D721Med (cell line): Measurements from ENCODE around the gene ARV1.
A peak's percentile ranks its signal among the peaks of the same experiment; 100 is the strongest.
"Not testable (repeated sequence)": the region's sequence is repeated elsewhere in the genome, so short reads cannot be mapped to it uniquely, and the experiment has no call there.

Experiments
- DNase-seq: peaks from one replicate; pipeline ENCODE4 v3.0.0; 2011; ENCODE audit warnings: low spot score; ENCODE audit not compliant: insufficient read length
- FAIRE-seq: peaks from 2 replicates; lab custom pipeline; 2011; peaks lifted over from hg19 to GRCh38; lab: Jason Lieb, UNC
- CTCF ChIP-seq: IDR thresholded peaks from 2 replicates; pipeline ENCODE4 v1.5.1; 2012; ENCODE audit warnings: mild to moderate bottlenecking, control low read depth; ENCODE audit not compliant: insufficient read depth; ENCODE audit errors: missing control alignments

ARV1 gene

GRCh38 chr1:231013391-231014015 lies 34.6 kb downstream of the ARV1 start:
- TF ChIP-seq CTCF = no peak
- FAIRE-seq = no peak
- no peak for DNase-seq

DNA sequence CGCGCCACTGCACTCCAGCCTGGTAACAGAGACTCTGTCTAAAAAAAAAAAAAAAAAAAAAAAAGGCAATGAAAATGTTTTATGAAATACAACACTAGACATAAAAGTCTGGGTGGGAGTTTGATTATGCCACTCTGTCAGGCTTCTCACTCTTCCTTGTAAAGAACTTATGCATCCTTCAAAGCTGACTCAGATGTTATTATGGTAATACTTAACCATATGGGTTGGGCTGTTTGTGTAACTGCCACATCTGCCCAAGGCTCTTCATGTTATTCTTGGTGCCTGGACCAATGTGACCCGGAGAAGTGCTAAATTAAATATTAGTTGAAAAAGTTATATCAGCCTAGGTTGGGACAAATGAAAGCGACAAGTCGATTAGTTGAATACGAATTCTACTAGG lies 37.3 kb downstream of the ARV1 start:
- TF ChIP-seq CTCF = no peak
- DNase-seq (no peak), FAIRE-seq (peak; percentile 44)

DNA sequence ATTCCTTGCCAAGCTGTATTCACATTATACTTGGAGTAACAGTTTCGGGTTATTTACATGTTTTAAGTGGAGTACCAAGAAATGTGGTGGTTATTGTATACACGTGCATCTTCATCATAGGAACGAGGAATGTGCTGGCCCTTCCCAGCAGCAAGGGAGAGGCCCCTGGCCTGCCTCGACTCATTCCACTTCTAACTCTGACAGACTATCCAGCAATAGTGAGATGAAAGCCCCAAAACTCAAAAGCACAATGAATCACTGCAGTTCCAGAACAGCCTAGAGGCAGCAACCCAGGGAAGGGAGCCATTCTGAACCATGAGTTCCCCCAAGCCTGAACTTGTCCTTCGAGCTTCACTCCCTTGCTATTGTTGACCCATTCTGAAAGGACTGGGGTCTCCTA lies 38.1 kb downstream of the ARV1 start:
- DNase-seq (no peak), FAIRE-seq (no peak)
- no peak for TF ChIP-seq CTCF

- DNase-seq (no peak), FAIRE-seq (no peak)
- TF ChIP-seq CTCF = no peak
Measured at GRCh38 chr1:231019711-231020110, 40.8 kb downstream of the ARV1 start.

DNA sequence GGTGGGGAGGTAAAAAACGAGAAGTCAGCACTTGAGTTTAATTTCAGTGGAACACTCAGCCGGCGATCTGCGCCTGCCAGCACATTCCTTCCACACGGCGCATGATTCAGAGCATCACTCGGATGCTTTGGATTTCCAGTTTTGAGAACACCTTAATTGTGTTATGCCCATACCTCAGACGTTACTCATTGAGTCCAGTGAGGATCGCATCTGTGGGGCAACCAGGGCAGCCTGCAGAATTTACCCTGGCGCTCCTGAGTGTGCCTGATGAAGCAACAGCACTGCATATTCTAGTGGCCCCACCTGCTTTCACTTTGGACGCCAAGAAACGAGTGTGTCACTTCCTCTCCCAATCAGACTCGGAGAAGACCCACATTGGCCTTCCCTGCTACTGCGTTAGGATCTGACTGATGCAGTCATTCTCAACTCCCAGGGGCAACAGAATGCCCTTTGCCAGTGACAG lies 41.3 kb downstream of the ARV1 start:
- TF ChIP-seq CTCF = no peak
- FAIRE-seq = no peak
- no peak for DNase-seq

DNA sequence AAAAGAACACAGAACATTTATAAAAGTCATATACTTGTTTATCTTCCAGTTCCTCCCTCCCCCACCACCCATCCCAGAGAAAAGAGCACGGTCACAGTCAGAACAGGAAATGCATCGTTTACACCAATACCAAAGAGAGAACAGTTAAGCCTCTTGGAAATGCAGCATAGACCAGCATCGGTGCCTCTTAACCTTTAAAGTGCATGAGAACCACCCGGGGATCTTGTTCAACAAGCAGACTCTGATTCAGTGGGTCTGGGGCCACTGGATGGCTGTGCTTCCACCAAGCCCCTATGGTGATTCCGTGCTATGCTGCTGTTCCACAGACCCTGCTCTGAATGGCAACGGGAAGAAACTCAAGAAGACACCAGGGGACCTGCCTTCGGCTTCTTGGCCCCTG lies 41.9 kb downstream of the ARV1 start:
- DNase-seq (no peak), FAIRE-seq (no peak)
- no peak for TF ChIP-seq CTCF

- FAIRE-seq (no peak), DNase-seq (no peak)
- no peak for TF ChIP-seq CTCF
Measured at GRCh38 chr1:231021540-231022031, 42.7 kb downstream of the ARV1 start.

DNA sequence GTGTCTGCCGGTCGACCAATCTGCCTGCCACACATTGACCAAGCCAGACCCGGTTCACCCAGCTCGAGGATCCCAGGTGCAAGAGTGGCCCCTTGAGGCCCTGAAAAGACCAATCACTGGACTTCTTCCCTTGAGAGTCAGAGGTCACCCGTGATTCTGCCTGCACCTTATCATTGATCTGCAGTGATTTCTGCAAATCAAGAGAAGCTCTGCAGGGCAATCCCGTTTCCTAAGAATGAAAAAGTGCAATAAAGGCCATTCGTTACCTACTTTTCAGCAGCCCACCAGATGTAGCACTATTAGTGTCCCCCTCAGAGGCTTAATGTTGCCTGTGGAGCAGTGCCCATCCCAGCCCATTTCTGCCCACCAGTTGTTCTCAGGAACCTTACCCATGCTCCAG lies 43.6 kb downstream of the ARV1 start:
- FAIRE-seq = not testable (repeated sequence)

More for the DNA sequence above, 43.6 kb downstream of the ARV1 start:
- not testable (repeated sequence) for DNase-seq
